Ammon's horn (tissue), 1 donor: ENCODE measurements around the gene KCNQ5.

ENCODE experiments used
- DNase-seq: peaks from one replicate; pipeline ENCODE4 v3.0.0-alpha.2; 2016; ENCODE audit warnings: low spot score

The KCNQ5 gene

DNA sequence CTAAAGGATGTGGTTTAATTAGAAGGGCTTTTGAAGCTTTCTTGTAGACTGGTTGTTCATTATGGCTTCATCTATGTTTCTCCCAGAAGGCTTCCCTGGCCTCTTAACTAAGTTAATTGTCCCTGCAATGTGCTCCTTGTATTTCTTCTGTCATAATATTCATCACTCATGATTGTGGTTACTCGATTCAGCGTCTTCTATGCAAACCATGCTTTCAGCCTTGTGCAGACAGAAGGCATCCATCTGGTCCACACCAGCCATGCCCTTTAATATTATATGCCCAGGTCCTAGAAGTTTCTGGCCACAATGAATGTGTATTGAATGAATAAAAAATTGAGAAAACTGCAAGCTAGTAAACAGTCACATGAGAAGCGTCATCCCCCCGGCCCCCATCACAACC lies 440.3 kb downstream of the KCNQ5 start:
- DNase-seq, result no peak

DNA sequence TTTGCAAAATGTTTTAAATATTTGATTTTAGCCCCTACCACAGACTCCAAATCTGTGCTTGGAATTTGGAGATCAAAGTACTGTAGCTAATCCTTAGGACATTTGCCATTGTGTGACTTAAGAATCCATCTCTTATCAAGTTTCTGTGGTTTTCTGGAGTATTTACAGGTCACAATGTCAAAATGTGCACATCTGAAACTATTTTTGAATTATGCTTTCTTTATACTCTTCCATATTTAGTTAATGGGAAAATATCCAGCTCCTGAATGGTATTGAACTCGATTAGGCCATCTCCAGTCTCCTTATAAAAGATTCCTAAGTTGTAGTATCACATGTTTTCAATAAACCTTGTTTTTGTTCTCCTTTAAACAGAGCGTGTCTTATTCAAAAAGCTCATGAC lies 441.0 kb downstream of the KCNQ5 start:
- no peak for DNase-seq

DNA sequence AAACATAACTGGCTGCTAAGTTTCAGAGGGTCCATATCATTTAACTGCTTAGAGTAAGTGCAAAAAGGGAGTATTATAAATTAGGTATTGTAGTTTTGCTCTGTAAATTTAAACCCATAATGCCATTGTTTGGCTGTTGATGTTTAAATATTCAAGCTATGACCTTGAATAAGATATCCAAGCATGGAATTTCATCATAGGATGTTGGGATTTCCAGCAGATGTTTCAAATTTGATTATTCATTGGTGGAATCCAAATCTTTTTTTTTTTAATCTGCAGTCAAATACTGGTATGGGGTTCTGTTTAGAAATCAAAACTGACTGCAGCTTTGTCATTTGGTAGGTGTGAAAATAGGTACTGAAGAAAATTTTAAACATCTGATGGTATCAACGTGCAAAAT lies 442.4 kb downstream of the KCNQ5 start:
- DNase-seq, result no peak

DNA sequence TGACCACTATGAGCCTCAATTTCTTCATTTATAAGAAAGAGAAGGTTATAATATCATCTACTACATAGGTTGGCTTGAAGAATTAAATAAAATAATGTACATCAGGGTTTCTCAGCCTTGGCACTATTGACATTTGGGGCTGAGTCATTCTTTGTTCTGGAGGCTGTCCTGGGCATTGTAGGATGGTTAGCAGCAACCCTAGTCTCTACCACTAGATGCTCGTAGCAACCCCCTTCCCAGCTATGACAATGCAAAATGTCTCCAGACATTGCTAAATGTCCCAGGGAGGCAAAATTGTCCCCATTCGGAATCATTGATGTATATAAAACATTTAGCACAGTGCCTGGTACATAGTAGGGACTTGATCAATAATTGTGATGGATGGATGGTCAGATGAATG lies 451.4 kb downstream of the KCNQ5 start:
- DNase-seq, result no peak

DNA sequence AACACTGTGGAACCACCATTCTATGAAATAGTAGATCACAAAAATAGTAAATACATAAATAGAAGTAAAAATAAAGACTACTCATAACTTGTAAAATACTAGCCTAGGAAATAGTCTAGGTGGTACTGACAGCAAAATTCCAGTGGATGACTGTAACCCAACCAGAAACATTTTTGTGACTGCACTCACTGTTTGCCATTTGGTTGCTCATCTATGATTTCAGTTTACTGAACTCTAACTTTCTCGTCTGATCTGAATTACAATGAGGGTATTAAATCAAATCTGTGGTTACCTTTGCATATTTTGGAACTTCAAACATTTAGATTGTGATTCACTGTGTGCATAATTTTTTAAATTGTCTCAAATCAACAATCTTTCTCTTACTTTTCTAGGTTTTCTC lies 452.3 kb downstream of the KCNQ5 start:
- DNase-seq, result no peak

DNA sequence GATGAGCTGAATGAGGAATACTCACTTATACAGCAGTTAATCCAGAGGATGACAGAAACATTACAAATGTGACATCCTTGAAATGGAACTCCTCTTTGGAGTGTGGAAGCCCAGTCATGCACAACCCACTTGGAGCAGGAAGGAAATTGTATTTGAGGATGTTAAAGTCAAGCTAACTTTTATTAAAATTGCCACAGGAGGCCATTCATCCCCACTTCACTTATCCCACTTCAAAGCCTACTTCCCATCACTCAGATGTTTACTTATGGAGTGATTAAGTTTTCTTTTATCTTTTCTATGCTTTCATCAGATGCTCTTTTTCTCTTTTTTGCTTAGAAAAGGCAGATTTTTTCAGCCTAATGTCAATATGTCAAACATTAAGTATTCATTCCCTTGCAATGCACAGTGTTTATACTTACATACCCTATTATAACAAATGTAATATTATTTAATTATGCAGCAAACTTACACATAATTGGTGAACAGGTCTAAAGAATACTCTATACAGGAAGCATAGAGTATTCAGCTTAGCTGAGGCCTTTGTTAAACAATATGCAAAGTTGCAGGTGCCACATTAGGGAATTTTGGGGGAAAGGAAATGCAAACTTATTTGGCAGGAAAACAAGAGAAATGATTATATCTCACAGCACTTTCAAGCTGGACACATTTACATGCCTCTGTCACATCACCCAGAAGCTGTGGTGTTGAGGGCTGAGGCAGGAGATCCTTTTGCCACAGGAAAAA lies 454.5 kb downstream of the KCNQ5 start:
- DNase-seq, result no peak

DNA sequence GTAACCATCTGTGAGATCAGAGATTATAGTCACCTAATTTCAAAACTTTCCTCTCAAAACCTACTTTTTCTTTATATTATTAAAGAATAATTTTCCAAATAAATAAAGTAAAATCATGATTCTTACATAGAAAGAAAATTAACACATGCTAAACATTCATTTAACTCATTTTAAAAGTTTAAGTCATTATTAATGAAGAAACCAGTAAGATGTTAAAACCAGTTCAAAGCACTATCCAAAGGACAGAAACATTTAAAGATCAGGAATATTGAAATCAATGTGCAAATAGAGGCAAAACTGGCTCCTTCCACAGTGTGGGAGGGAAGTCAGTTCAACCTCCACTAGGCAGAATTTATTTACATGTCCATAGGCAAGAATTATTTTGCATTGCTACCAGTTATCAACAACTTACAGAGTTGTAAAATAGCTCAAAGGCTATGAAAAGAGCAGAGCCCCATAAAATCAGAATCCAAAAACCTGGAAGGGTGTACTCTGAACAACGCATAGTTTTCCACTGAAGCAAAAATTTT lies 456.5 kb downstream of the KCNQ5 start:
- no peak for DNase-seq

DNA sequence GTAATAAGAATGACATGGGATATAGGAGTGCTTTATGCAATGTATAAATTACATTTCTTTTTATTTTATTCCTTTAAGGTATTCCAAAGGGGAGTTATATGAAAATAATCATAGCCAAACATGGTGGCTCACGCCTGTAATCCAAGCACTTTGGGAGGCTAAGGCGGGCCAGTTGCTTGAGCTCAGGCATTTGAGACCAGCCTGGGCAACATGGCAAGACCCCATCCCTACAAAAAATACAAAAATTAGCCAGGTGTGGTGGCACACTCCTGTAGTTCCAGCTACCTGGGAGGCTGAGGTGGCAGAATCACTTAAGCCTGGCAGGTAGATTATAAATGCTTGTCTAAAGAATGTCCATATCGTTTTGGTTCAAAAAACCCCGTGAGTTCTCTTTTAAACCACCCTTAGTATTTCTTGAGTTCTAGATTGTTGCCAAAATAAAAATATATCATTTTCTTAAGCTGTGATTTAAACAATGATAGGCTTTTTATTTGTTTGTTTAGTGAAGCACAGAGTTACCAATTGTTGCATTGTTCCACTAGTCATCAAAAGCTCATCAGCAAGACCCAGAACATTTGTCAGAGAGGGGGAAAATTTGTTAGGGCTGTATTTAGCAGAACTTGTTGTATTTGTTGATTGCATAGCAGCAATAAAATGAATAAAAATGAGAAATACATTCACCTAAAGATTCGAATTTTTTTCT lies 457.2 kb downstream of the KCNQ5 start:
- no peak for DNase-seq

DNA sequence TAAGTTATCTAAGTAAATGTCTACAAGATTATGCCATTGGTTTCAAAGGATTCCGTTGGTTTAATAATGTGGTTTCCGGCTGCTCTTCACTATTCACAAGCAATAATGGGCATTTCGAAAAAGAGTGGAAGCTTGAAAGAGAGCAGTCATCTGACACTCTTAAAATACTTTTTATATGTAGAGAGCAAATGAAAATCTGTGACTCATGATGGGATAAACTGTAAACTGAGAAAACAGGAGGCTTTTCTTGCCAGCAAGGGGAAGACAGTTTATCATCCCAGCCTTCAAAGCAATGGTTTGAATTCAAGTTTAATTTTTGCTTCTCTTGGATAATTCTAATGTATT lies 457.7 kb downstream of the KCNQ5 start:
- DNase-seq, result no peak

DNA sequence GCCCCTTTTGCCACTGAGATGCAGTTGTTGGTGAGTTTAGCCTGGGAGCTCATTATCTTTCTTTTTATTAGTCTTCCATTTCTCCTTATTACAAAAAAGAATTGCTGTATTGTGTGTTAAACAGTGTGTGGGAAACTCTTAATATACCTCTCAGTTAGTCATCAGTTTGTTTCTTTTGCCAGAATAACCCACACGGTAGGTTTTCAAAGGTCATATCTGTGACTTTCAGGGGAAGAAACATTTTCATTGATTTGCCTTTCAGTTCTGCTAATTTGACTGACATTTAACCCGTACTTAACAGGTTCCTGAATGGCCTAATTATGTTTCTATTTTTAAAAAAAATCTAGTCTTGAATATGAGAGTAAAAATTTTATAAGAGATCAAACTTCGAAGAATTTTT lies 458.1 kb downstream of the KCNQ5 start:
- no peak for DNase-seq

DNA sequence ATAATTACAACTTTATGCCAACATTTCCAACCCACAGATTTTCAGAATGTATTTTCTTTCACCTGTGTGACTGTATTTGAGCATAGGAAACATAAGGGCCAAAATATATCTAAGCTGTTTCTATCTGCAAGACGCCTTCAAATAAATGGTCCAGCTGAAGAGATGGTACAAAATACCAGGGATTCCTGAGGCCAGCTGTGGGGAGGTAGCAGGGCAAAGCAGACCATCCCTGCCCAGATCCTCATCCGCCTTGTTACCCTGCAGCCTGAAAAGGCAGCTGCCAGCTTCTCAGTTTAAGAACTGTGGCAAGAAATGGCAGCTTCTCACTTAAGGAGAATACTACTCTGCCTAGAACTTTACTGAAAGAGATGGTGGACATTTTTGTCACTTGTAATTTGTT lies 460.1 kb downstream of the KCNQ5 start:
- DNase-seq, result no peak

DNA sequence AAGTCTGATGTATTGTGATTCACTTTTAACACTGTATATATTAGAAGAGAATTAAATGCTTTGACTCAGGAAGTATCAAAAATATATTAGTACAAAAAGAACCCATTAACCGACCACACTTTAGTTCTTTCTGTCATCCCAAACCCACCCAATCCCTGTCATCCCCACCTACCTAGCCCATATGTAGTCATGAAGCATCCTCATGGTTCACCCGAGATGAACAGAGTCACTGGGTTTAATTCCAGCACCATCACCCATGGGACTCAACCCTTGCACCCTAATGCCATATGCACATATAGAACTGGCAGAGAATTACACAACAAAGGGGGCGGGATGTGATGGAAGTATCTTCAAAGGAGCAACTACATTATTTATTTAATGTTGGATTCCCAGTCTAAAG lies 462.0 kb downstream of the KCNQ5 start:
- DNase-seq, result no peak

DNA sequence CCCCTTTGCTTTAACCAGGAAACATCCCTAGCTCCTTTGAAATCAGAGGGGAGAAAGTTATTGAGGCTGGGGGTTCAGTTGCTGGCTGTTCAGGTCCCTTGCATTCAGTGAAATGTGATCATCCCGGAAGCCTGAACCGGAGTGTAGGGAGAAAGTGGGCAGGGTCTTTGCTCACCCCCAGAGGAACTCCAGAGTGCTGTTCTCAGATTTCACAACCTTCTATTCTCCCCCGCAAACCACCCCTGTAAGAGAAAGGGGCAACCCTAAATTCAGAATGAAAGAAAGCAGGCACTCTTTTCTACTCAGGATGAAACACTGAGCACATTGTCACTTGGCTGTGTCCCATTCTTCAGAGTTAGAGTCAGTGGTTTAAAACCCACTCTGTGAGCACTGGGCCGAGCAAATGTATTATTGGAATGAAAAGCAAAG lies 463.6 kb downstream of the KCNQ5 start:
- no peak for DNase-seq

DNA sequence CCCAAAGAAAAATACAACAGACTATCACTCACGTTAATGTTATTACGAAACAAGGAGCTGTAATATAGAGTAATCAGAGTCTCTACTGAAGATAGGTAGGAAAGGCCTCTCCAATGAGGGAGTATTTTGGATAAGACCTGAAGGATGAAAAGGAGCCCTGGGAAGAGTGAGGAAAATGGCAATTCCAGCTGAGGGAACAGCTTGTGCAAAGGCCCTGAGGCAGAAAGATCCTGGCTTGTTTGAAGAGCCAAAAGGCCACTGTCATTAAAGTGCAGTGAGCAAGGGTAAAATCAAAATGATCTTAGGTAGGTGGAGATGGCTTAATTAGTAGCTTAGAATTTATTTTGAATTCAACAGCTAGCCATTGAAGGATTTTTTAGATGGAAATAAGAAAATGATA lies 464.9 kb downstream of the KCNQ5 start:
- no peak for DNase-seq

DNA sequence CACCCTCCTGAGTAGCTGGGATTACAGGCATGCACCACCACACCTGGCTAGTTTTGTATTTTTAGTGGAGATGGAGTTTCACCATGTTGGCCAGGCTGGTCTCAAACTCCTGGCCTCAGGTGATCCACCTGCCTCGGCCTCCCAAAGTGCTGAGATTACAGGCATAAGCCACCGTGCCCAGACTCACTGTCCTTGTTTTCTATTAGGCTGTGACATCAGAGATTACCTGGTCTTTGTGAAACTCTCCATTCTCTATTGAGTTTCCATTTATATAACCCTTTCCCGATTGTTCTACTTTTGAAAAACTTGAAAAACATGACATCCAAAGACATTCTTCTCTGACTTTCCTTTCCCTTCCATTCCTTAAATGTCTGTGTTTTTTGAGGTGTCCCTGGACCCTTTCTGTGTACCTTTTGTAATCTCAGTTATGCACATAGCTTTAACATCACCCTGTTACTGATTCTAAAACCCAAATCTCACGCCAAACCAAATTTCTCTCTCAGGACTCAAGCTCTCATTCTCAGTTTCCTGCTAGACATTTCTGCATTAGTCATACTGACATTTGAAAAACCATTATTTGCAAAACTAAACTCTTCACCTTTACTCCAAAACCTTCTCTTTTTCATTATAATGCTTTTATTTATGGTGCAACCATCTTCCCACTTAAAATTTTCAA lies 466.4 kb downstream of the KCNQ5 start:
- DNase-seq, result no peak

DNA sequence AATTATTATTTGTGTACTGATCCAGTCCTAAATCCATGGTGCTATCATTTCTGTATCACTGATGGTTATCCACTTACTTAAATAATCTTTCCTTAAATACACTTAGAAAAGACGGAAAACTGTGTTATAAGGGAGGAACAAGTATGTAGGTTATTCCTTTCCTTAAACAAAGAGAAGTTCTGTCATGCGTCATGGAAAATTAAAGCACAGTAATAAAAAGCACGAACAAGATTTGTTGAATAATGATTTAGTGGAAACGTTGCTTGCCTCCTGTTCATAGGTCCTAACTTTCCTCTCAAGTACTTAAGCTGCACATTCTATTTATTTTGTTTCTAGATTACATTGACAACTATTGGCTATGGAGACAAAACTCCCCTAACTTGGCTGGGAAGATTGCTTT lies 483.1 kb downstream of the KCNQ5 start:
- no peak for DNase-seq

DNA sequence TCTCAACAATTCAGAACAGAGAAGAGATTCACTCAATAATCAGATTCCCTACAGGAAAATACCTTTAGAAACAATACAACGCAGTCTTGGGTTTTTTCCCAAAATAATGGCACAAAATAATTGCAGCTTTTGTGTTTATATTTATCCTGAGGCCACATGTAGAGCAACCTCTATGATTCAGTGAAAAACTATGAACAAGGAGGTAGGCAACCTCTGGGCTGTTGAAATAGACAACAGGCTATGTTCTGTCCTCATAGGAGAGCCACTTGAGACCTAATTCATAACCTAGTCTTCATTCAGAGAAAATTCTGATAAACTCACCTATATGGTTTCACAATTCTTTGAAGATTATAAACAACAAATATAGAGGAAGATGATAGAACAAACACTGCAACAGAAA lies 485.2 kb downstream of the KCNQ5 start:
- DNase-seq, result no peak

DNA sequence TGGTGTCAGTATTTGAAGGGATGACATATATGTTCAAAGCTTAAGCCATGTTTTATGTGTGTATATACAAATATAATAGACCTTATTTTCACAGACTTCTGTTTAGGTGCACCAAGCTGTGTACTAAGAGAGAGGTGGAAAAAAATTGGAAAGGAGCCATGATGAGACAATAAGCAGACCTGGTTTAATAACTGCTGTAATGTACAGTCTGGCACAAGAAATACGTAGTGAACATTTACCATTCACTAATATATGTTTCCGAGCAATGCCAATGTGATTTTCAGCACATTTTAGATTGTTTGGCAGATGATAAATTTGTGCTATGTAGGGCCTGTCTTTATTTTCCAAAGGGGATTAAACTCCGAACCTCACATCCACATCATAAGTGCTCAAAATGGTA lies 487.1 kb downstream of the KCNQ5 start:
- DNase-seq, result no peak

DNA sequence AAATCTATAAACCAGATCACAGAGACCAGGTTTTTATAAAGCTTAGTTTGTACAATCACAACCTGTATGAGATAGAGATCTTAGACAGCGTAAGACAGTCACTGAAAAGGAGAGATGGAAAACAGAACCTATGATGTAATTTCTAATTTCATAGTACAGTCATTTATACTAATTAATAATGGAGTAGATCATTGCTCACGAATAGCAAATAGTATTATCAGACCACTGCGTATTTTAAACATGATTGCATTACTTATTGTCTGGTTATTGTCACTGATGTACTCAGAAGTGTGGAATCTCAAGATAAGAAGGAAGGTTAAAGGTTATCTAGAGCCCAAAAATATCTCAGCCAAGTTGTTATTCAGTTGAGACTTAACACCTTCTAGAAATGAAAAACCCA lies 487.8 kb downstream of the KCNQ5 start:
- no peak for DNase-seq

DNA sequence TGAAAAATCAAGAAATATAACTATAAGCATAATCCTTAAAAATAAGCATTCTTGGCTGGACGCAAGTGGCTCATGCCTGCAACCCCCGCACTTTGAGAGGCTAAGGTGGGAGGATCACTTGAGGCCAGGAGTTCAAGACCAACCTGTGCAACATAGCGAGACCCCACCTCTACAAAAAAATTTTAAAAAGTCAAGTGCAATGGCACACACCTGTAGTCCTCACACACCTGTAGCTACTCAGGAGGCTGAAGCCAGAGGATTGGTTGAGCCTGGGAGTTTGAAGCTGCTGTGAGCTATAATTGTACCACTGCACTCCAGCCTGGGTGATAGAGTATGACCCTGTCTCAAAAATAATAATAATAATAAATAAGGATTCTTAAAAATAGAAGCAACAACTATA lies 494.5 kb downstream of the KCNQ5 start:
- DNase-seq, result no peak

DNA sequence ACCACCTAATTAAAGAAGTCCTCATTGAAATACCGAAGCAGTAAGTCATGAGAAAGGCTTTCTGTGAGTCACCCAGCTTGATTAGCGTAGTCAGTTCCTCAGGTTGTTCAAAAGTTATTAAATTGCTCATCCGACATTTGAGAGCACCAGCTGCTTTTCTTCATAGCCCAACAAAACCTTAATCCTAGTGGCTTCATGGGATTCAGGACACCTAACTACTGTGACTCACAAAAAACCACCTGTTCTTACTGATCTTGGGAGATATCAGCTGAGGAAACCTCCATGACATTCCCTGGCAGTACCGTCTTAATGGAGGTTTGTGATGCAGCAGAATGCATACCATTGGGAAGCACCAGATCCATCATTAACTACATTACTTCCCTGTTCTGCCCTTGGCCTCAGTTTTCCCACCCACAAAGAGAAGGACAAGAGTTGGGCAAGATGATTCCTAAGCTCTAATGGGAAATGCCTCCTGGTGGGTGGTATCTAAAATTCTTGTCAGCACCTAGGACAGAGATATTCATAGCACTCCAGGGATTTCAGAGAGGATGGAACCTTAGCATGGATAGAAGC lies 499.6 kb downstream of the KCNQ5 start:
- no peak for DNase-seq

DNA sequence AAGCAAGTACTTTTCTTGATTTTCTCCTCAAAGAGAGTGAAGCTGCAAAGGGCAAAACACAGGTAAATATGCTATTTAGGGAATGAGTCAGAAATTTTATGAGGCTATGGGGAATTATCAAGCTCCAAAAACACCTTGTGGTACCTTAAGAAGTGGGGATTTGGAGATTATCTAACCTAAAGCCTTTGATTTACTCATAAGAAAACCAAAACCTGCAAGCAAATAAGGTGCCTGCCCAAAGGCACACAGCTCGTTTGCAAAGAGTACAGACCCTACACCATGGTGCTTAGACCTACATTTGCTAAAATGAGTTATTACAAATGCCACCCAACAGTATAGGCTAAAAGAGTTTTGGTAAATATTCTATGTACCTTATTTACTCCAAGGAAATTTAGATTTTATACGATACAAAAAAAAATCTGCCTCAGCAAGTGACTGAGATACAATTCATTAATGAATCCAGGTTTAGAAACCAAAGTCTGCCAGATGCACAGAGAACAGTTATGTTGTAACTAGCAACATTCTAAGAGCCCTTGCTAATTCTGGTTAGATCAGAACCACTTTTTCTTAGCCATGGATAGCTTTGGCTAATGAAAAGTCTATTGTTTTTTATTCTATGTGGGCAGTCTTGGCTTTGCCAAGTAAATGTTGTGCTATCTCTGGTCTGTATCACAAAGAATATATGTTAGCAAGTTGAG lies 501.9 kb downstream of the KCNQ5 start:
- no peak for DNase-seq
